Activated CD4-positive, alpha-beta T cell treated with anti-CD3 and anti-CD28 coated beads, Interleukin-2, amount 50 U/mL, for 1 hour (primary cell): ENCODE results near the gene DAB2.

Source experiments
- DNase-seq: peaks from one replicate; pipeline ENCODE4 v3.0.0-alpha.2; 2020

The DAB2 gene

DNA sequence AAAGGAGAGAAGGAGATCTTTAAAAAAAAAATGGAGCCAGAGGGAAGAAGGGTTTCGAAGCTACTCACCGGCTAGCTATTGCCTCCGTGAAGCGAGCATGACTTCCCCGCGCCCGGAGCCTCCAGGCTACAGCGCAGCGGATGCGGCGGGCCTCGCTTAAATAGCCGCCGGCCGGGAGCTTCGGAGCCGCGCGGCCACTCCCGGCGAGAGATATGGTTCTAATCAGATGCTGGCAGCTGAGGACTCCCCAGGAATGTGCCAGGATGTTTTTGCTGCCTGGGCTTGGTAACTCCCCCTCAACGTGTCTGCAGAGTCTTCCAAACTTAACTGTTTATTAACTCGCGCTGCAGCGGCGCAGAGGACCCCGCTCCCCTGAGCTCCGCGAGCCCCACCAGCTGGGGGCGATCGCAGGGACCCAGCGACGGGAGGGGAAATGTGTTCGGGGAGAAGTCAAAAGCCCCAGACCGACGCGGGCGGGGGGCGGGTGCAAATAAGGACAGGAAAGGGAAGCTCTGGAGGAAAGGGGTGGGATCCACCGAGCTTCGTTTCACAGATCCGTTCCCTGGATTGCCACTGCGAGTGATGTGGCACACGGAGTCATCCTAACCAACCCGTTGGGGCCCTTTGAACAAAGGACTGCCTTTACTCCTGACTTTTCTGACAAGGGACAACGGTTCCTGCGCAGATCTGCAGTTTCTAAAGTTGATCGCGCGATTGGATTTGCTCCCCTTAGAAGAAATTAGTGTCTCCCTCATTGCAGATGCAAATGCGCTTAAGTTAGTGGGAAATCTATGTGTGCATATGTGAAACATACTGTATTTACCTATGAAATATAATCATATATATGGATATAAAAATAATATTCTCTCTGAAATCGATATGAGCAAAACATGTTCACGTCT is at the start of gene DAB2:
Gene DAB2, minus strand, starts transcription at position 245 of the 902 bp plus-strand sequence. CDS start 30,660 bp downstream, outside the sequence.
- peak; percentile 16 for DNase-seq

DNA sequence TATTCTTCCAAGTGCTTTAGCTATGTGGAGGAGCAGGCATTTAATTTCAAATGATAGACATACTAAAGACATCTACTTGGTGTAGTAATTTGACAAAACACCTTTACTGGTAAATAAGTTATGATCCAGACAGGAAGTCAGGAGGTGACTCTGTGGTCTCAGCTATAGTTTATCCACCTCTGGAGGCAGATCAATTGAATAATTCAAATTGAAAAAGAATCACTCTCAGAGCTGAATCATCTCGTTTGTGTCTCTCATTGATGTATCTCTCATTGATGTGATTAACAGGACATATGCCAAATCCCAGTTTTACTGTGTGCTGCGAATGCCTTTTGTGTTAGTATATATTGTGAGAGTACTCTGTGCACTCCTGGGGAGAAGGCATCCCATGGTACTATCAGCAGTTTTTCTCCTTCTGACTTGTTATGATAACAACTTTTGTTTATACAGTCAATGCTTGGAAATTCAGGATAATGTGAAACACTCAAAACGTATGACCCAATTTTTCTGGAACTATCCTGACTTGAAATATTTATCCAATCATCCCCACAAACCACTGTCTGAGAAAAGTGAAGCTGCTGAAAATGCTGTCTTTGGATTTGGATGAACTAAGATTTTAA is 48.5 kb upstream of the DAB2 start:
- no peak for DNase-seq

DNA sequence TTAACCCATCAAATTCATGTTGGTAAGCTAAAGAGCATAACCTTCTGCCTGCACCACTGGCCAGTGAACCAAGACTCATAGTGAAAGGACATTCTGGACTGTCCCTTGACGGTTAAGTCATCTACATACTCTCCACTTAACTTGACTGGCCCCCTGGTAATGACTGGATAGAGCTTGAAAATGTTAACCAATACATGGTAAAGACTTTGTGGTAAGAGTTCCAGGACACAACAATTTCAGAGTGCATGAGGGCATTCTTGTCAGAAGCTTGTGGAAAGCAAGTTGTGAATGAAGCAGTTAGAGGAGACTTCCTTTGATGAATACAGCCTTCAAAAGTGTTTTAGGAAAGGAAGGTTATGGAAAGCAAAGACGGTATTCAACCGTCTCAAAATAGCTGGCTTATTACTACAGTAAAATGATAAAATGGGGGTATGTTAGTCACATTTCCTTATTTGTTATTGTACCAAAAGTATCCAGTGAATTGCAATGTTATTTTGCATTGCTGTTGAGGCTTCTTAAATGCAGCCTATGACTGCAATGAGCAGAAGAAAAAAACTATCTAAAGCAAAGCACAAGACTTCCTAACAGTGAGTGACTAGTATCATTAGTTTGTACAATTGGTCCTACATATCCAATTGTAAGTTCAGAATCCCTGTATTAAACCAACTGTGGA is 47.2 kb upstream of the DAB2 start:
- no peak for DNase-seq

GRCh38 chr5:39470811-39471210 is 46.0 kb upstream of the DAB2 start:
- DNase-seq = no peak

DNA sequence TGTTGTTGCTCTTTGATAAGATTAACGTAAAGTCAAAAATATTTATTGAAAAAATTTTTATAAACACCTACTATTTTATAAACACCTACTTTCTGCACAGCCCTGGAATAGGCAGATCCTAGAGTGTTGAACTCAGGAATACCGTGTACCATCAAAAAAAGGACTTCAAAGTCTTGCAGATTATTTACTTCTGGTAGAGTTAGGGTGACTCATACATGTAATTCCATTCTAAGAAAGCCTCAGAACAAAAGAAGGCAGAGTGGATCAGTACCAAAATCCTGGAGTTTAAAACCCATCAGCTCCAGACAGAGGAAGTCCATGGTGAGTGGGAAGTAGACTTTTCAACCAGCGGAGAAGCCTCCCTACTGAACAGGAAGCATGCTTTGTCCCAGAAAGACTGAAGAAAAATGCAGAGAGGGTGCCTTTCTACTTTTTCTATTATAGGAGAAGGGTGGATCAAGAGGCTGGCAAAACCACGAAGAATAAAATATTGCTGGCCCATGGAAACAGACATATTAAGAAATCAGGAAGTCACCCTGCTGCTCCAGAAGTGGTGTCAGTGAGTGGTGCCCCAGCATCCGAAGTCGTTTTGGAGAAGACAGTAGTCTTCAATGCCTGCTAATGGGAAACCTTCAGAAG is 45.1 kb upstream of the DAB2 start:
- no peak for DNase-seq

DNA sequence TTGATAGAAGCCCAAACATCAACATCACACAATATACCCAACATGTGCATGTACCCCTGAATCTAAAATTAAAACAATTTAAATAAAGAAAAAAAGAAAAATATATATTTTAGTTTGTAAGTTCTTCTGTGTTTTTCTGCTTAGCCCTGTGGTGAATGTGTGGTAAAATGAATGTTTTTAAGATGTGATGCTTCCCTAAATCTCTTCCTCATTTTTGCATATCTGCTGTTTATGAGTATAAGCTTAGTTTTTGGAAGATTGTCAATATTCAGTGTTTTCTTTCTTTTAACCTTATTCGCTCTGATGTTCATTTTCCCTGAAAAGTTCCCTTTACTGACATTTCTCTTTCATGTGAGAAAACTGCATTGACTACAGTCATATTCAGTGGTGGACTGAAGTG is 44.4 kb upstream of the DAB2 start:
- no peak for DNase-seq

DNA sequence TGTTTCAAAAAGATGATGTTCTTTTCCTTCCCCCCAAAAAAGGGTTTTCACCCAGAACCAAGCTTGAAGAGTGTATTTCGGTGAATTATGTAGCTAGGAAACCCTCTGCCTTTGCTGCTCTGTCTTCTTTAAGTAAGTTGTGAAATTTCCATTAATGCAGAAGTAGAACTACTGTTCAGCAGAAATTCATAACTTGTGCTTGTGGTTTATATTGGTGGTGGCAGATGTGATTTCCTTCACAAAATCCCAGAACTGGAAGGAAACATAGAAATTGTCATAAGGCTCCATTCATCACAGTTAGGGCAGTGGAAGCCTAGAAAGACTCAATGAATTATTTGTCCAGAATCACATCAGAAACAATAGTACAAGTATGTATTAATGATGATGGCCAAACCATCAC is 42.1 kb upstream of the DAB2 start:
- no peak for DNase-seq

- no peak for DNase-seq
Observed at GRCh38 chr5:39465843-39466242, 41.1 kb upstream of the DAB2 start.

- no peak for DNase-seq
Observed at GRCh38 chr5:39465097-39465496, 40.3 kb upstream of the DAB2 start.

DNA sequence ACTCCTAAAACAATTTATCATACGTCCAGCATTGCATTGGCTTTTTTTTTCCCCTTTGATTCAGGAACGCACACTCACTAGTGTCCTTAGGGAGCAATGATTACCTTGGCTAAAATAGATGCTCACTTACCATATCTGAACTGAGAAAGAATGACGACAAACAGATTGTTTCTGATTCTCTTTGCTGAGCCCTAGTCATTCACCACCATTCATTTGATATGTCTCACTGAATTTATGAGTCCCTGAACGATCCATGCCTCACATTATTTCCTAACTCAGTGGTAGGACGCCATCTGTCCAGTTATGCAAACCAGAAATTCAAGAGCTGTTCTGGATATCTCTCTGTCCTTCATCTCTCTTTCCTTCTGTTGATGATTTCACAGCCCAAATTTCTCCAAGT is 39.3 kb upstream of the DAB2 start:
- DNase-seq = no peak

DNA sequence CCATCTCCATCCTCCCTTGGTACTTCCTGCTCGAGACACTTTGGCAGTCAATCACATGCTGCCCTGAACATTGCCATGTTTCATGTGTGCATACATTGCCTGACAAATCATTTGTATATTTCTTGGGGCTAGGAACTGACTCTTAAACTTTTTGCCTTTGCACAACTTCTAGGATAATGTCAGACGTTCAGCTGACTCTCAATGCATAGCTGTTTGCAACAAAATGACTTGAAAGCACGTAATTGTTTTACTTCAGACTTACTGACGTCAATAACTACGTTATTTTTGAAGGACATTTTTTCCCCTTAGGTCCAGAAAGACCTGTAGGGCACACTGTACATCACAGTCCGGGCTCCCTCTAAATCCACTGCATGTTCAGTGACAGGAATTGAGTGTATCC is 37.4 kb upstream of the DAB2 start:
- DNase-seq = no peak

DNA sequence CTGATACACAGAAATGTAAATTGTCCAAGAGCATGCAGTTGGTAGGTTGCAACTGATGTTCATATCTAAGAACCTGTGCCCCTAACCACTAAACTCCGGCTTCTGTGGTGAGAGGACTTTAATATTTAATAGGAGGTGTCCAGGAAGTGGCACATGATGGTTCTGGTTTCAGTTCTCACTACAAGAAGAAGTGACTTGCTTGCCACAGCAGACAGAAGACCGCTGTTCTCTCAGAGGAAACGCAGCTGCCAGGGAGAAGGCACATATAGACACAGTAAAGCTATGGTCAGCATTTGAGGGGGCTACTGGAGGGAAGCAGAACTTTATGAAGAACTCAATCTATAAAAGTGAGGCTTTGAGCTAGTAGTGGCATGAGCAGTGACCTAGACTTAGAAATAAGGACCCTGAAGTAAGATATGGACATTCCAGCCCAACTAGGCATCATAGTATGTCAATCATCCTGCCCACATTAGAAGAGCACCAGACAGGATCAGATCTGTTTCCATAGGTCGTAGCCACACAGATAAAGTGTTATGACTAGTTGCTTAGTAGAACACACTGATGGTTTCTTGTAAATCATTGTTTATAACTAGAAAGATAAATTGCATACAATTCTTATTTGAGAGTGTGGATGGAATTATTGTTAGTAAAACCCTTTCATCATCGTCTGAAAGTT is 36.4 kb upstream of the DAB2 start:
- DNase-seq = no peak

DNA sequence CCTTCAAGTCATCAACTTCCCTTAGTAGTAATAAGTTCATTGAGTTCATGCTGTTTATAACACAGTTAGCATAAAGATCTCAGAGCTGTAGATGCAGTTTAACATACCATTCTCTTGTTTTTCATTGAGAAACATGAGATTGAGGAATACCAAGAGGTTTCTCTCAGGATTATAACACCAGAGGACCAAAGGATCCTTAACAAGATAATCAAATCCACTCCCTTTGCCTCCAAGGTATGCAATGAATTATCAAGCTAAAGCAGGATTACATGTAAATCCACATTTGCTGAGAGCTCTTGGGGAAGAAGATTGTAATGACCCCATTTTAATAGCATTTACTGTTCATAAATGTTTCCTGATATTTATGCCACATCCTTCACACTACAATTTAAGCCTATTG is 35.1 kb upstream of the DAB2 start:
- DNase-seq = no peak

- DNase-seq = no peak
Observed at GRCh38 chr5:39459071-39459470, 34.3 kb upstream of the DAB2 start.

- DNase-seq = no peak
Observed at GRCh38 chr5:39455645-39456044, 30.9 kb upstream of the DAB2 start.

DNA sequence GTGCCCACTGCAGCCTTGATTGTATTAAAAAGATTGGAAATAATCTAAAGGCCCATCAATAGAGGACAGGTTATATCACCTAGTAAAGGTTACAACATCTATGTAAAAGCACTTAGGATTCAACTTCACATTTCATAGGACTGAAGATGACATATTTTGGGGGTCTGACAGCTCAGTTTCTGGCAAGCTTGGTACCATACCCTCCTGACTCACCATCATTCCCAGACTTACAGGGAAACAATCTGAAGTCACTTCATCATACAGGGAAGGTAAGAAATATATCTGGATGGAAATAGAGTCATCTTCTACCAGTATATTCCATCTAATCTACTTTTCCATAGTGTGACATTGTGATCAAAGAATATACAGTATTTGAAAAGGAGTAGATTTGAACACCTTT is 28.8 kb upstream of the DAB2 start:
- no peak for DNase-seq

- DNase-seq = no peak
Observed at GRCh38 chr5:39452846-39453245, 28.1 kb upstream of the DAB2 start.

DNA sequence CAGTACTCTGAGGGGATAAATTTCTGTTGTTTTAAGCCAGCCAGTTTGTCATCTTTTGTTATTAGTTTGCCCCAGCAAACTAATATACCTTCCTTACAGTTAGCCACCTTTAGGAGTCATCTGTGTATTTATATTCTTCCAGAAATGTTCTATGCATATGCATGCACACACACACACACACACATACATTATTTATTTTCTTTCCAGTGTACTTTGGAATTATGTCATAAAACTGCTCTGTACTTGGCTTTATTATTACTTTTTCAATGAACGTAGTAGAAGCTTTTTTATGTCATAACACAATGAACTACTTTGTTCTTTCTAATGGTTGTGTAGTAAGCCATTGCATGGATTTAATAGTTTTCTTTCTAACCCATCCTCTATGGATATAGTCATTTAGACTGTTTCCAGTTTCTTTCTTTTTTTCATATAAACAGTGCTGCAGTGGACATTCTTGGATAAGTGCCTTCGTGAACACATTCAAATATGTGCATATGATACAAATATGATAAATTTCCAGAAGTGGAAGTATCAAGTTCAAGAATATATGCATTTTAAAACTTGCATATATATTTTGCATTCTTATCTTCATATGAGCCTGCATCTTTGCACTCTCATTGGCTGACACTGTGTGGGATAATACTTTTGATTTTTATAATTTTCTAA is 26.6 kb upstream of the DAB2 start:
- DNase-seq = no peak

DNA sequence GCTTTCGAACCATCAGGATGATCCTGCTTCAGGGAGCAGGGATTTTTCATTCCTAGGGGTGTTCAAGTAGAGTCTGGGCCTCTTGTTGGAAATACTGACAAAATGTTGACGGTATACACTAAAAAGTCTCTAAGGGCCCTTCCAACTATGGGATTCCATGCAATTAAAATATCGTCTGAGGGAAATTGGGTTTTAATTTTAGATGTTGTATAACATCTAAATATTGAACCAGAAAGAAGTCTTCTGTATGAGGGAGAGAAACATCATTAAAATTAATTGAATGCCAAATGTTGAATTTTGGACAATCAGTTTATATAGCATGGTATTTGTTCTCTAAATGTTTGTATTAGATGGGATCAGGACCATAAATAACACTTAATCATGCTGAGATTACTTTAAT is 25.7 kb upstream of the DAB2 start:
- DNase-seq = no peak

DNA sequence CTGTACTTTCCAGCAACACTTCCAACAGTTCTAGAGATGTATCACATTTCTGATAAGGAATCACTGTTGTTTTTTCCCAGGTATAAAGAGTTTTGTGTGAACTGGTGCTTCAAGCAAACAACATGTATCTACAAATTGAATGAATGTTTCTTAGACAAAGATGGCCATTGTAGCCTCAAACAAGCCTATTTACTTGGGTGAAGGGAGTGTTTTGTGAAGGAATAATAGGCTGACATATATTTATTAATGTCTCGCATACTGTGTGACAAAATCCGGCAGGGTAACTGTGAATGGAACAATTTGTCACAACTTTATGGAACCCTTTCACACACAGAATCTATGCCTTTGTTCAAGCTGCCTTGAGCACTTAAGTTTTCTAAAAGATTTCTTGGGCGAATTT is 24.8 kb upstream of the DAB2 start:
- no peak for DNase-seq

GRCh38 chr5:39448506-39449128 is 23.8 kb upstream of the DAB2 start:
- DNase-seq = no peak

DNA sequence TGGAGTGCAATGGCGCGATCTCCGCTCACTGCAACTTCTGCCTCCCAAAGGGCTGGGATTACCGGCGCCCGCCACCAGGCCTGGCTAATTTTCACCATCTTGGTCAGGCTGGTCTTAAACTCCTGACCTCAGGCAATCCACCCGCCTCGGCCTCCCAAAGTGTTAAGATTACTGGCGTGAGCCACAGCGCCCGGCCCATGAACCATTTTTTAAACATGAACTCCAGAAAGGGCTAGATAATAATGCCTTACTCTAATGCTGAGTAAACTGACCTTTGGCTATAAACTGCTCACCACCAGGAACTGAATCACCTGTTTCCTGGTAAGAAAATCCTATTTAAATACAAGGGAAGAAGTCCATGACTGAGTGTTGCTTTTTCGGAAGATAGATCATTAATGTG is 23.2 kb upstream of the DAB2 start:
- no peak for DNase-seq
